GM12878 (cell line): ENCODE measurements around the gene TCF7. TPM values are rescaled to one million over a fixed set of nuclear protein-coding genes. Genes with fewer than 3 reads are reported as not detected.

Source experiments
- BHLHE40 ChIP-seq, 2 experiments: fragments of 450-650 bp in 1 of 2; IDR thresholded peaks; 2 replicates each; pipeline ENCODE4 v1.6.1; 2011 to 2017; ENCODE audit warnings: low read depth in 2 of 2, borderline replicate concordance in 1 of 2, improper control_type of control experiment in 1 of 2, low read length in 1 of 2, mild to moderate bottlenecking in 1 of 2
- CEBPB ChIP-seq, 2 experiments: fragments of 150-350 bp in 1 of 2; IDR thresholded peaks; 2 replicates each; pipeline ENCODE4 v1.6.1; 2012 to 2014; ENCODE audit warnings: low read depth in 2 of 2, low read length in 2 of 2, borderline replicate concordance in 1 of 2, inconsistent platforms in 1 of 2
- CHD4 ChIP-seq: fragments of 200-600 bp; sonication (generic); IDR thresholded peaks from 2 replicates; pipeline ENCODE4 v1.6.1; 2016; ENCODE audit warnings: mild to moderate bottlenecking
- EGR1 ChIP-seq, 2 experiments: IDR thresholded peaks; 1 replicate in 1 of 2; 2 replicates in 1 of 2; pipeline ENCODE4 v1.6.1; 2011 to 2012; ENCODE audit warnings: low read depth in 2 of 2, low read length in 2 of 2, borderline replicate concordance in 1 of 2, mild to moderate bottlenecking in 1 of 2, moderate library complexity in 1 of 2
- FOXK2 ChIP-seq: fragments of 450-650 bp; IDR thresholded peaks from 2 replicates; pipeline ENCODE4 v1.6.1; 2017; ENCODE audit warnings: mild to moderate bottlenecking, moderate library complexity
- JUND ChIP-seq: IDR thresholded peaks from 2 replicates; pipeline ENCODE4 v1.6.1; 2012; ENCODE audit warnings: low read depth, mild to moderate bottlenecking, low read length, improper control_type of control experiment, moderate library complexity
- KDM1A ChIP-seq: fragments of 200-600 bp; sonication (generic); IDR thresholded peaks from 2 replicates; pipeline ENCODE4 v1.6.1; 2016; ENCODE audit warnings: borderline replicate concordance
- KLF5 ChIP-seq: fragments of 450-650 bp; IDR thresholded peaks from 2 replicates; pipeline ENCODE4 v1.6.1; 2014; ENCODE audit warnings: mild to moderate bottlenecking; ENCODE audit not compliant: partially characterized antibody
- LARP7 ChIP-seq: fragments of 450-650 bp; IDR thresholded peaks from 2 replicates; pipeline ENCODE4 v1.6.1; 2017; ENCODE audit warnings: mild to moderate bottlenecking
- NBN ChIP-seq: fragments of 450-650 bp; IDR thresholded peaks from 2 replicates; pipeline ENCODE4 v1.6.1; 2016
- NFXL1 ChIP-seq: fragments of 450-650 bp; IDR thresholded peaks from 2 replicates; pipeline ENCODE4 v1.6.1; 2017; ENCODE audit warnings: antibody characterized with exemption, mild to moderate bottlenecking, borderline replicate concordance
- POU2F2 ChIP-seq: IDR thresholded peaks from 3 replicates; pipeline ENCODE4 v1.6.1; 2011; ENCODE audit warnings: low read depth, mild to moderate bottlenecking, low read length, borderline replicate concordance
- RB1 ChIP-seq: fragments of 450-650 bp; formaldehyde crosslinking; IDR thresholded peaks from 2 replicates; pipeline ENCODE4 v1.6.1; 2017; ENCODE audit warnings: mild to moderate bottlenecking, borderline replicate concordance
- SMC3 ChIP-seq: IDR thresholded peaks from 2 replicates; pipeline ENCODE4 v1.6.1; 2011; ENCODE audit warnings: low read length, improper control_type of control experiment, borderline replicate concordance
- STAT1 ChIP-seq: fragments of 450-650 bp; conservative IDR thresholded peaks from 2 replicates; pipeline ENCODE4 v1.6.1; 2014; ENCODE audit warnings: antibody characterized with exemption, mild to moderate bottlenecking
- TAF1 ChIP-seq: IDR thresholded peaks from 2 replicates; pipeline ENCODE4 v1.6.1; 2011; ENCODE audit warnings: mild to moderate bottlenecking, low read depth, low read length, borderline replicate concordance
- YBX1 ChIP-seq: fragments of 450-650 bp; IDR thresholded peaks from 2 replicates; pipeline ENCODE4 v1.6.1; 2016; ENCODE audit warnings: antibody characterized with exemption
- ZBED1 ChIP-seq: IDR thresholded peaks from 2 replicates; pipeline ENCODE4 v1.6.1; 2016; ENCODE audit warnings: borderline replicate concordance
- ZNF24 ChIP-seq: fragments of 450-650 bp; IDR thresholded peaks from 2 replicates; pipeline ENCODE4 v1.6.1; 2017; ENCODE audit warnings: antibody characterized with exemption, mild to moderate bottlenecking
- polyA plus RNA-seq, 11 experiments: library from polyadenylated mRNA; depleted of rRNA in 4 of 11; unstranded in 6 of 11; stranded (reverse) in 5 of 11; fragments of >200 nt; fragmentation: Nextera tagmentation in 4 of 11; fragmentation: Illumina TruSeq in 1 of 11; extraction: Ambion mirVana in 4 of 11; extraction: Trizol in 1 of 11; gene quantifications; 1 replicate in 1 of 11; 2 replicates in 10 of 11; pipeline versions ENCODE4 v1.2.1 to v1.2.3, GENCODE V29; 2011 to 2016; ENCODE audit warnings: inconsistent platforms in 2 of 11, missing spikeins in 2 of 11, low read depth in 1 of 11
- total RNA-seq, 4 experiments: library from RNA; depleted of rRNA in 3 of 4; stranded (reverse); fragments of >200 nt in 3 of 4; fragmentation: Illumina TruSeq in 1 of 4; extraction: Trizol in 1 of 4; gene quantifications; 2 replicates each; pipeline versions ENCODE4 v1.2.1 to v1.2.3, GENCODE V29; 2013 to 2021
- TF ChIP-seq, protein P1 (sequence below): fragments of 450-650 bp; IDR thresholded peaks from 2 replicates; pipeline ENCODE4 v1.6.1; 2018; ENCODE audit warnings: borderline replicate concordance, mild to moderate bottlenecking; ENCODE audit not compliant: partially characterized antibody
- TF ChIP-seq, protein P2 (sequence below), 3 experiments: IDR thresholded peaks in 2 of 3; conservative IDR thresholded peaks in 1 of 3; 2 replicates each; pipeline ENCODE4 v1.5.1; 2011; ENCODE audit warnings: low read depth in 3 of 3, low read length in 3 of 3, mild to moderate bottlenecking in 3 of 3, control low read depth in 2 of 3, moderate library complexity in 2 of 3, inconsistent platforms in 1 of 3, mixed read lengths in 1 of 3; ENCODE audit not compliant: control insufficient read depth in 2 of 3, insufficient read depth in 1 of 3; ENCODE audit errors: extremely low read depth in 1 of 3

The TCF7 gene
- total and polyA plus RNA-seq, 10 of the 15 experiments (the other 5 are each of a cell fraction or from before 2014, with no cell fraction given), result 10.0 to 60.2 (median 23.6) TPM

DNA sequence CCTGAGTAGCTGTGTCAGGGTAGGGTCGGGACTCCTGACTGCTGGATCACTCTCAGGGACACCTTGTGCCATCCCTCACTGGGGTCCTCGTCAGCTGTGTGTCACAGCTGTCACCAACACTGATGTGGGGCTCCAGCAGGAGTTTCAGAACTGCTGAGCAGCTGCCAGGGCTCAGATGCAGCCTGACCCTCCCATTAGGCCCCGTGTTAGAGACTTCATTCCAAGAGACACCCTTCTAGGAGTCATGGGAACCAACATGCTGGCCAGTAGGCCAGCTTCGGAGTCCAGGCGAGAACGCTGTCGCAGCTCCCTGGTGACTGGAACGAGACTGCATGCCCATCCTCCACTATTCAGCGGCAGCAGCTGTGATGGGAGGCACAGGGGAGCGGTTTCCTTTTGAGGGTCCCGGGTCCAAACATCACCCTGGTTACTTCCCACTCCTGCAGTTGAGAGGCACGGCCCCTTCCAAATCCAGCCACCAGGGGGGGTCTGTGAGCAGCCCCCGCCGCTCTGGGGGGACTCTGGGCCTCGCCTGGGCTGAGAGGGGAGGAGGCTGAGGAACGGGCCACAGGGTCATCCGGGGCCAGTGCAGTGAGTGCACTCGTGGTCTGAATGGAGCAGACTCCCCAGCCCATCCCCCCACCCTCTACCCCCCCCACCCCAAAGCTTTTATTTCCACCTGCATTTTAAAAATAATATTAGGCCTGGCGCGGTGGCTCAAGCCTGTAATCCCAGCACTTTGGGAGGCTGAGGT, 12.6 kb upstream of the TCF7 start (continued):
- TF ChIP-seq, protein P1, sequence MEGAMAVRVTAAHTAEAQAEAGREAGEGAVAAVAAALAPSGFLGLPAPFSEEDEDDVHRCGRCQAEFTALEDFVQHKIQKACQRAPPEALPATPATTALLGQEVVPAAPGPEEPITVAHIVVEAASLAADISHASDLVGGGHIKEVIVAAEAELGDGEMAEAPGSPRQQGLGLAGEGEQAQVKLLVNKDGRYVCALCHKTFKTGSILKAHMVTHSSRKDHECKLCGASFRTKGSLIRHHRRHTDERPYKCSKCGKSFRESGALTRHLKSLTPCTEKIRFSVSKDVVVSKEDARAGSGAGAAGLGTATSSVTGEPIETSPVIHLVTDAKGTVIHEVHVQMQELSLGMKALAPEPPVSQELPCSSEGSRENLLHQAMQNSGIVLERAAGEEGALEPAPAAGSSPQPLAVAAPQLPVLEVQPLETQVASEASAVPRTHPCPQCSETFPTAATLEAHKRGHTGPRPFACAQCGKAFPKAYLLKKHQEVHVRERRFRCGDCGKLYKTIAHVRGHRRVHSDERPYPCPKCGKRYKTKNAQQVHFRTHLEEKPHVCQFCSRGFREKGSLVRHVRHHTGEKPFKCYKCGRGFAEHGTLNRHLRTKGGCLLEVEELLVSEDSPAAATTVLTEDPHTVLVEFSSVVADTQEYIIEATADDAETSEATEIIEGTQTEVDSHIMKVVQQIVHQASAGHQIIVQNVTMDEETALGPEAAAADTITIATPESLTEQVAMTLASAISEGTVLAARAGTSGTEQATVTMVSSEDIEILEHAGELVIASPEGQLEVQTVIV, result no peak
- TF ChIP-seq LARP7, result peak; percentile 58; the same call in 1 of the 2 replicates
- no peak for TF ChIP-seq ZBED1
- no peak for TF ChIP-seq FOXK2
- TF ChIP-seq POU2F2, result no peak
- no peak for TF ChIP-seq RB1
- TF ChIP-seq BHLHE40 (IDR thresholded peaks at IDR 0.05; ENCODE audit: borderline replicate concordance in 1 of 2, low read depth in 2 of 2, low read length in 1 of 2), result peak in 1 of 2 experiments; percentile 52; a peak in 1 of 4 replicates
- TF ChIP-seq EGR1 (IDR thresholded peaks at IDR 0.05; ENCODE audit: borderline replicate concordance in 1 of 2, low read depth in 2 of 2, low read length in 2 of 2), result 0 out of 3 replicates have a peak, but pooled peaks of 1 of the 2 experiments have one; percentile 17
- TF ChIP-seq ZNF24, result no peak
- peak; percentile 59; the same call in 1 of the 2 replicates for TF ChIP-seq NBN
- no peak for TF ChIP-seq YBX1
- no peak for TF ChIP-seq STAT1
- TF ChIP-seq KLF5, result no peak
- TF ChIP-seq CHD4, result no peak
- TF ChIP-seq NFXL1, result no peak
- no peak for TF ChIP-seq CEBPB (IDR thresholded peaks at IDR 0.05; ENCODE audit: borderline replicate concordance in 1 of 2, low read depth in 2 of 2, low read length in 2 of 2)
- TF ChIP-seq KDM1A, result no peak
- peak; percentile 76; the same call in 1 of the 2 replicates for TF ChIP-seq SMC3
- TF ChIP-seq TAF1, result no peak; the same call in 1 of the 2 replicates
- TF ChIP-seq, protein P2, sequence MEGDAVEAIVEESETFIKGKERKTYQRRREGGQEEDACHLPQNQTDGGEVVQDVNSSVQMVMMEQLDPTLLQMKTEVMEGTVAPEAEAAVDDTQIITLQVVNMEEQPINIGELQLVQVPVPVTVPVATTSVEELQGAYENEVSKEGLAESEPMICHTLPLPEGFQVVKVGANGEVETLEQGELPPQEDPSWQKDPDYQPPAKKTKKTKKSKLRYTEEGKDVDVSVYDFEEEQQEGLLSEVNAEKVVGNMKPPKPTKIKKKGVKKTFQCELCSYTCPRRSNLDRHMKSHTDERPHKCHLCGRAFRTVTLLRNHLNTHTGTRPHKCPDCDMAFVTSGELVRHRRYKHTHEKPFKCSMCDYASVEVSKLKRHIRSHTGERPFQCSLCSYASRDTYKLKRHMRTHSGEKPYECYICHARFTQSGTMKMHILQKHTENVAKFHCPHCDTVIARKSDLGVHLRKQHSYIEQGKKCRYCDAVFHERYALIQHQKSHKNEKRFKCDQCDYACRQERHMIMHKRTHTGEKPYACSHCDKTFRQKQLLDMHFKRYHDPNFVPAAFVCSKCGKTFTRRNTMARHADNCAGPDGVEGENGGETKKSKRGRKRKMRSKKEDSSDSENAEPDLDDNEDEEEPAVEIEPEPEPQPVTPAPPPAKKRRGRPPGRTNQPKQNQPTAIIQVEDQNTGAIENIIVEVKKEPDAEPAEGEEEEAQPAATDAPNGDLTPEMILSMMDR (IDR thresholded peaks at IDR 0.05 in 2 of 3, conservative IDR thresholded peaks at IDR 0.05 in 1 of 3; ENCODE audit: control insufficient read depth in 2 of 3, extremely low read depth in 1 of 3, insufficient read depth in 1 of 3, low read depth in 3 of 3, low read length in 3 of 3), result peak; percentile 79 to 92 (median 80)
- no peak for TF ChIP-seq JUND
